Large intestine (tissue), 3 donors: Measurements from ENCODE around the gene C10orf71. TPM values are rescaled to one million over a fixed set of nuclear protein-coding genes. Genes with fewer than 3 reads are reported as not detected.

ENCODE experiments used
- DNase-seq, 2 donors: peaks; one replicate each; pipeline versions ENCODE4 v3.0.0 to v3.0.0-alpha.2; 2013
- H3K27ac ChIP-seq: one replicate; pipeline ENCODE4 v1.5.1; 2013; ENCODE audit warnings: low read length
- H3K27me3 ChIP-seq: 2 replicates; pipeline ENCODE4 v1.6.1; 2013; ENCODE audit warnings: low read length; ENCODE audit not compliant: control insufficient read depth, insufficient read depth
- H3K36me3 ChIP-seq: 2 replicates; pipeline ENCODE4 v1.6.1; 2013; ENCODE audit warnings: low read length; ENCODE audit not compliant: control insufficient read depth, insufficient read depth
- H3K4me1 ChIP-seq: one replicate; pipeline ENCODE4 v1.6.1; 2013; ENCODE audit warnings: low read length; ENCODE audit not compliant: control insufficient read depth, insufficient read depth
- H3K4me3 ChIP-seq: one replicate; pipeline ENCODE4 v1.5.1; 2013; ENCODE audit warnings: low read length
- H3K9me3 ChIP-seq: one replicate; pipeline ENCODE4 v1.6.1; 2013; ENCODE audit warnings: mild to moderate bottlenecking, low read depth, low read length, moderate library complexity; ENCODE audit not compliant: control insufficient read depth
- WGBS: methylation state at CpG from one replicate; pipeline ENCODE4 v1.1.5; 2013; ENCODE audit warnings: low lambda C conversion rate; ENCODE audit not compliant: insufficient coverage; 5-methylcytosine and 5-hydroxymethylcytosine counted together
- polyA plus RNA-seq: library from polyadenylated mRNA; unstranded; fragments of 120-200 nt; gene quantifications from one replicate; pipeline ENCODE4 v1.2.1, GENCODE V29; 2013

C10orf71 gene
- polyA plus RNA-seq, 1 donor = 0.01 TPM

DNA sequence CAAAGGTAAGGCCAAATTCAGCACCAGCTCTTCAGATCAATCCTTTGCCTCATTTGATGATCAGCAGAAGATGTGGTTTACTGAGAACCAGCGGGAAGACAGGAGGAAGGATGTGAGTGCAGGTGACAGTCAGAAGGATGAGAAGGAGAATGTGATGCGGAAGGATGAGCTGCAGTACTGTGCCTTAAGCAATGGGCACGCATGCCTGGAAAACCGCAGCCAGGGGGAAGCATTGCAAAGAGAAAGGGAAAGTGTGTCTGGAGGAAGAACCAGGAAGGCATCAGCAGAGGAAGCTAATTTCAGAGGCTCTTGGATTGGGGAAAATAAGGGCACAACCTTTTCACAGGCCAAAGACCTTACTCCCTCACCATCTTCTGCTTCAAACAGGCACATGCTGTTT, 25.7 kb downstream of the C10orf71 start:
- no peaks in the 10 kb centered on the region for H3K4me1 ChIP-seq
- no peaks in the 10 kb centered on the region for H3K27me3 ChIP-seq
- no peak overlapping the region for H3K27ac ChIP-seq
- no peak overlapping the region for H3K4me3 ChIP-seq
- H3K9me3 ChIP-seq = peaks cover 4% of the 10 kb centered on the region
- H3K36me3 ChIP-seq = no peaks in the 10 kb centered on the region
- no peak for DNase-seq
- WGBS = 83% methylated on average over 2 of the region's 4 CpGs

DNA sequence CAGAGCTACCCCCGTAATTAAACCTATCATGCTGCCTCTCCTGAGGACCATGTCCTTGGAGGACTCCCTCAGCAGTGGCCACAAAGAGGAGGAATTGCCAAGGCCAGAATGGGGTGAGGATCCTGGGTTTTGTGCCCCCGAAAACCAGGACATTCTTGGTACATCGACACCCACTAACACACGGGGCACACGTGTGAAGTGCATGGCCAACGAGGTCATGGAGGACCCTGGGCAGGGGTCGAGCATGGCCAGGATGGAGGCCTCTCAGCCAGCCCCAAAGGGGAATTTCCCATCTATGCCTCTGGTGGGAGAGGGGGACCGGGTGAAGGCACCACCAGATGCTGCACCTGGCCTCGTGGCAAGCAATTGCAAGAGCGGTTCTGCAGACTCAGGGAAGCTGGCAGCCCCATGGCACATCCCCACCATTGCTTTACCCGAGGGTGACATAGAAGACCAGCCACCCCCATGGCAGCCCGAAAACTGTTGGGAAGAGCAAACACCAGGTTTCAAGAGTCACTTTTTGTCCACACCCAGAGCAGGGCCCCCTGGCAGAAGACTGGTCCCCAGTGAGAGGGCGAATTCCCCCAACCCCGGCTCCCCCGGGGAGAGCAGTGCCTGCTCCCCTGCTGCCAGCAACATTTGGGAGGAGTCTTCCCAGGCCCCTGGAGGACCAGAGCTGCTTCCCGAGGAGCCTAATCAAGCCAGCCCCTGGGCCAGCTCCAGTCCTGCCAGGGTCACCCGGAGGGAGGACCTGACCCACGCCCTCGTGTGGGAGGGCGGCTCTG, 26.4 kb downstream of the C10orf71 start:
- WGBS = no CpG with 5 or more reads among the region's 20 CpGs
- Histone ChIP-seq H3K4me3 (no peak overlapping the region), H3K4me1 (no peaks in the 10 kb centered on the region), H3K27me3 (no peaks in the 10 kb centered on the region), H3K9me3 (peaks cover 4% of the 10 kb centered on the region), H3K36me3 (no peaks in the 10 kb centered on the region), H3K27ac (no peak overlapping the region)
- DNase-seq = no peak

- no peak for DNase-seq
- H3K9me3 ChIP-seq = peaks cover 4% of the 10 kb centered on the region
- H3K27ac ChIP-seq = no peak overlapping the region
- no peaks in the 10 kb centered on the region for H3K4me1 ChIP-seq
- no peaks in the 10 kb centered on the region for H3K36me3 ChIP-seq
- no peaks in the 10 kb centered on the region for H3K27me3 ChIP-seq
- H3K4me3 ChIP-seq = no peak overlapping the region
- WGBS = no CpG with 5 or more reads among the region's 48 CpGs
Measured at GRCh38 chr10:49325916-49326783, 27.2 kb downstream of the C10orf71 start.

GRCh38 chr10:49327036-49327813, 28.3 kb downstream of the C10orf71 start:
- no peak overlapping the region for H3K4me3 ChIP-seq
- peaks cover 4% of the 10 kb centered on the region for H3K9me3 ChIP-seq
- H3K36me3 ChIP-seq = no peaks in the 10 kb centered on the region
- no peaks in the 10 kb centered on the region for H3K27me3 ChIP-seq
- 100% methylated on average over 1 of the region's 8 CpGs for WGBS
- H3K27ac ChIP-seq = no peak overlapping the region
- no peak for DNase-seq
- H3K4me1 ChIP-seq = no peaks in the 10 kb centered on the region

DNA sequence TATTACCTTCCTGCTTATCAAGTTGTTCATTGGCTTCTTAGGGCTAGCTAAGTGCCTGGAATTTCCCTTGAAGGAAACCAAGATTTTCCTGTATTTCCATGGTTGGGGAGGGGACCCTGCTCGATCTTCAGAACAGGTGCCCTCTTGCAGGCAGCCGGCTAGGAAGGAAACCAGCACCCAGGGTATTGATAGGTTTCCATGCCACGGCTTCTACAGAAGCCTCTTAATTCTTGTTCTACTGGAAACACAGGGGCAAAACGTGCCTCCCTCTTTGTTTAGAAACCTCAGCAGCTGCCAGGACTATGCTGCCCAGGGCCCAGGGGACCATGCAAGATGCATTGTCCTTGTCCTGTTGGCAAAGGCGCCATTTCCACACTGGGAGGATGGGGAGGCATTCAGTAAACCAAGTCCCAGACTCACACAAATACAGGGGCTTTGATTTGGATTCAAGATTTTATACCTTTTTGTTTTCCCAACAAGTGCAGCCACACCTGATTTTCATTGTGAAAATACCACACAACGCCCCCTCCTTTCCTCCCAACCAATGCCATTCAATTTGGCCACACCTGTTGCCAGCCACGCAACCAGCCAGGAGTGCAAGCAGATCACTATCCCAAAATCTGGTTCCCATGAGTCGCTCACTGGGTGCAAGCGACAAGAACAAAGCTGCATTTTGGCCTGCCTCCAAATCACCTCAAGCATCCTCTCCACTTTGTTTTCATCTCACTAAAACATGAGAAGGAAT, 29.6 kb downstream of the C10orf71 start:
- Histone ChIP-seq H3K4me3 (no peak overlapping the region), H3K36me3 (no peaks in the 10 kb centered on the region), H3K9me3 (peaks cover 4% of the 10 kb centered on the region), H3K4me1 (no peaks in the 10 kb centered on the region), H3K27ac (no peak overlapping the region), H3K27me3 (no peaks in the 10 kb centered on the region)
- no peak for DNase-seq
- WGBS = 60% methylated on average over 1 of the region's 9 CpGs

GRCh38 chr10:49329146-49329505, 30.2 kb downstream of the C10orf71 start:
- Histone ChIP-seq H3K36me3 (no peaks in the 10 kb centered on the region), H3K4me1 (no peaks in the 10 kb centered on the region), H3K9me3 (peaks cover 4% of the 10 kb centered on the region), H3K4me3 (no peak overlapping the region), H3K27me3 (no peaks in the 10 kb centered on the region), H3K27ac (no peak overlapping the region)
- no peak for DNase-seq
- no CpG with 5 or more reads among the region's 4 CpGs for WGBS

GRCh38 chr10:49330127-49330665, 31.2 kb downstream of the C10orf71 start:
- no CpG with 5 or more reads among the region's 5 CpGs for WGBS
- Histone ChIP-seq H3K27me3 (no peaks in the 10 kb centered on the region), H3K4me3 (no peak overlapping the region), H3K9me3 (peaks cover 4% of the 10 kb centered on the region), H3K36me3 (no peaks in the 10 kb centered on the region), H3K27ac (no peak overlapping the region), H3K4me1 (no peaks in the 10 kb centered on the region)
- no peak for DNase-seq

GRCh38 chr10:49331431-49331830, 32.5 kb downstream of the C10orf71 start:
- no peaks in the 10 kb centered on the region for H3K36me3 ChIP-seq

DNA sequence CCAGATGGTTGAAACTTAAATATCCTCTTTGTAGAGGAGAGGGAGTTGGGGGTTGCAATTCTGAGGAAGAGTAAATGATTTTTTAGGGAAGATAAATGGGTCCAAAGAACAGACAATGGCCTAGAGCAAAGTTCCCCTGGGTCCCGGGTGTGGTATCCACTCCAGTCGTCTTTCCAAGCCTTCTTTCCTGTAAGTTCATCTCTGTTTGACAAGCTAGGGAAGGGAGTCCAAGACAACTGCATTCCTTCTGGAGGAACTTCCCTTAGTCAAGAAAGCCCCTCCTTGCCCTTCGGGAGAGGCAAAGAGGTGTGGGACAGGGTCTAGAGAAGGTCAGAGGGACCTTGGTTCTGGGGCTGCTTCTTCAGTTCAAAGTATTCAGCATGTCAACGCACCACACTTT, 33.4 kb downstream of the C10orf71 start:
- WGBS = no CpG with 5 or more reads among the region's 4 CpGs

More at GRCh38 chr10:49331431-49331830, 32.5 kb downstream of the C10orf71 start:
- WGBS = no CpG with 5 or more reads among the region's 3 CpGs
- Histone ChIP-seq H3K27me3 (no peaks in the 10 kb centered on the region), H3K27ac (no peak overlapping the region), H3K4me1 (no peaks in the 10 kb centered on the region), H3K4me3 (no peak overlapping the region), H3K9me3 (peaks cover 2% of the 10 kb centered on the region)
- DNase-seq = no peak

More for the DNA sequence above, 33.4 kb downstream of the C10orf71 start:
- DNase-seq = no peak
- Histone ChIP-seq H3K4me1 (no peaks in the 10 kb centered on the region), H3K9me3 (no peaks in the 10 kb centered on the region), H3K27ac (no peak overlapping the region), H3K27me3 (no peaks in the 10 kb centered on the region), H3K36me3 (no peaks in the 10 kb centered on the region), H3K4me3 (no peak overlapping the region)
